Nephron (organoid): ENCODE measurements around the gene PRR35.

Experiments used
- H3K27ac Mint-ChIP-seq, 3 experiments: 2 replicates each; pipeline ENCODE4 v1.8.0; 2020; ENCODE audit warnings: mixed read lengths in 3 of 3, mild to moderate bottlenecking in 2 of 3, moderate library complexity in 1 of 3
- H3K27me3 Mint-ChIP-seq: 2 replicates; pipeline ENCODE4 v1.8.0; 2021; ENCODE audit warnings: low read depth, mild to moderate bottlenecking, moderate library complexity, mixed read lengths
- H3K36me3 Mint-ChIP-seq: 2 replicates; pipeline ENCODE4 v1.8.0; 2020; ENCODE audit warnings: low read depth, mixed read lengths
- H3K4me1 Mint-ChIP-seq: 2 replicates; pipeline ENCODE4 v1.8.0; 2020; ENCODE audit warnings: mixed read lengths
- H3K4me3 Mint-ChIP-seq, 3 experiments: 2 replicates each; pipeline ENCODE4 v1.8.0; 2020; ENCODE audit warnings: mild to moderate bottlenecking in 3 of 3, mixed read lengths in 3 of 3, moderate library complexity in 2 of 3
- H3K9me3 Mint-ChIP-seq: 2 replicates; pipeline ENCODE4 v1.8.0; 2020; ENCODE audit warnings: mixed read lengths
- TF ChIP-seq, protein P1 (sequence below), 3 experiments: fragments of 200-600 bp; sonication (generic); IDR thresholded peaks; one replicate each; pipeline ENCODE4 v1.5.0; 2021; ENCODE audit warnings: antibody characterized with exemption in 3 of 3; ENCODE audit not compliant: unreplicated experiment in 3 of 3

The PRR35 gene

DNA sequence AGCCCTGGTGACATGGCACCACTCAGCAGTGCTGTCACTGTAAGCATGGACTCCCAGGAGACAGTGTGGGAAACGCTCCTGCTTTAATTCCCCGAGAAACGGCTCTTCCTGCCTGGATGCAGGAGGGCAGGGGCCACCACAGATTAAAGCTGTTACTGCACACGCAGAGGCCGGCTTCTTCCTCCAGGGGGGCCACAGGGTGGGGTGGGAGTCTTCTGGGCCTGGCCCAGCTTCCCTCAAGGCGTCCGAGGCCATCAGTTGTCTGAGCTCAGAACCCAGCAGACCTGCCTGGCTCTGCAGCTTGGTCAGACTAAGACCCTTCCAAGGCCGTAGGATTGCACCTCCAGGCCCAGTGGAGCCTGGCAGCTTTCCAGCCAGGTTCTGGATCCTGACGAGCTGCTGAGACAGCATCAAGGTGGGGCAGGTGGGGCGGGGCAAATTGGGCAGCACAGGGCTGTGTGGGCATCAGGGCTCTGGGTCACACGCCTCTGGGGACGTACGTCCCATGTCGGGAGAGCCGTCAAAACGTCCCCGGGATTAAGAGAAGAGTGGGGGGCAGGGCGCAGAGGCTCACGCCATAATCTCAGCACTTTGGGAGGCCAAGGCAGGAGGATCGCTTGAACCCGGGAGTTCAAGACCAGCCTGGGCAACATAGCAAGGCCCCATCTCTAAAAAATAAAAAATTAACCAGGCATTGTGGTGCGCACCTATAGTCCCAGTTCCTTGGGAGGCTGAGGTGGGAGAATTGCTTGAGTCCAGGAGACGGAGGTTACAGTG is 37.7 kb upstream of the PRR35 start:
- TF ChIP-seq, protein P1, sequence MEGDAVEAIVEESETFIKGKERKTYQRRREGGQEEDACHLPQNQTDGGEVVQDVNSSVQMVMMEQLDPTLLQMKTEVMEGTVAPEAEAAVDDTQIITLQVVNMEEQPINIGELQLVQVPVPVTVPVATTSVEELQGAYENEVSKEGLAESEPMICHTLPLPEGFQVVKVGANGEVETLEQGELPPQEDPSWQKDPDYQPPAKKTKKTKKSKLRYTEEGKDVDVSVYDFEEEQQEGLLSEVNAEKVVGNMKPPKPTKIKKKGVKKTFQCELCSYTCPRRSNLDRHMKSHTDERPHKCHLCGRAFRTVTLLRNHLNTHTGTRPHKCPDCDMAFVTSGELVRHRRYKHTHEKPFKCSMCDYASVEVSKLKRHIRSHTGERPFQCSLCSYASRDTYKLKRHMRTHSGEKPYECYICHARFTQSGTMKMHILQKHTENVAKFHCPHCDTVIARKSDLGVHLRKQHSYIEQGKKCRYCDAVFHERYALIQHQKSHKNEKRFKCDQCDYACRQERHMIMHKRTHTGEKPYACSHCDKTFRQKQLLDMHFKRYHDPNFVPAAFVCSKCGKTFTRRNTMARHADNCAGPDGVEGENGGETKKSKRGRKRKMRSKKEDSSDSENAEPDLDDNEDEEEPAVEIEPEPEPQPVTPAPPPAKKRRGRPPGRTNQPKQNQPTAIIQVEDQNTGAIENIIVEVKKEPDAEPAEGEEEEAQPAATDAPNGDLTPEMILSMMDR (IDR thresholded peaks at IDR 0.05; ENCODE audit: unreplicated experiment in 3 of 3): no peak
- Mint-ChIP-seq H3K36me3 (peaks cover 17% of the 10 kb centered on the region), H3K9me3 (no peaks in the 10 kb centered on the region), H3K27me3 (no peaks in the 10 kb centered on the region), H3K27ac (no peak overlapping the region), H3K4me3 (peak overlapping the region in 2 of 3 experiments; percentile 62 to 77), H3K4me1 (peaks cover 12% of the 10 kb centered on the region)

DNA sequence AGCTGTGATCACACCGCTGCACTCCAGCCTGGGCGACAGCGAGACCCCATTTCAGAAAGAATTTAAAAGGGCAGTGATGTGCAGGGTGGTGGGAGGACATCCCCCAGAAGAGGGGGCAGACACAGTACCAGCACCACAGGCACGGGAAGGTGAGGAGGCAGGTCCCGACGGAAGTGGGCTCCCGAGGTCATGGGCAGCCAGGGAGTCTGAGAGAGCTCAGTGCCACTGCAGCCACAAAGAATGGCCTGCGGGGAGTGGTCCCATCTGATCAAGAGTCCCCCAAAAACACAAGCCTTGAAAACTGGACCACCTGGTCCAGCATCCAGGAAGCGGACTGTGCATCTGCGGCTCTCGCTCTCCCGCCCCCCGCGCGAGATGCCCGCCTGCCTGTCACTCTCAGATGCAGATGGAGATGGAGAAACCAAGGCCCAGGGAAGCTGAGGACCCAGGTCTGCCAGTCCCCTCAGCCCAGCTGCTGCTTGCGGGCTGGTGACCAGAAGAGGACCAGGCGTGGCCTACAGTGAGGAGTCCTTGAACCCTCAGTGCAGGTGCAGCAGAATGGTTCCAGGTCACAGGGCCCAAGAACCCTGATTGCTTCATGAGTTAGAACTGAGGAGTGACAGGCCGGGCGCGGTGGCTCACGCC is 37.0 kb upstream of the PRR35 start:
- Mint-ChIP-seq H3K36me3 (peaks cover 17% of the 10 kb centered on the region), H3K4me3 (peak overlapping the region in 2 of 3 experiments; percentile 62 to 77), H3K9me3 (no peaks in the 10 kb centered on the region), H3K27me3 (no peaks in the 10 kb centered on the region), H3K27ac (no peak overlapping the region), H3K4me1 (peaks cover 12% of the 10 kb centered on the region)
- TF ChIP-seq, protein P1 (IDR thresholded peaks at IDR 0.05; ENCODE audit: unreplicated experiment in 3 of 3): no peak

DNA sequence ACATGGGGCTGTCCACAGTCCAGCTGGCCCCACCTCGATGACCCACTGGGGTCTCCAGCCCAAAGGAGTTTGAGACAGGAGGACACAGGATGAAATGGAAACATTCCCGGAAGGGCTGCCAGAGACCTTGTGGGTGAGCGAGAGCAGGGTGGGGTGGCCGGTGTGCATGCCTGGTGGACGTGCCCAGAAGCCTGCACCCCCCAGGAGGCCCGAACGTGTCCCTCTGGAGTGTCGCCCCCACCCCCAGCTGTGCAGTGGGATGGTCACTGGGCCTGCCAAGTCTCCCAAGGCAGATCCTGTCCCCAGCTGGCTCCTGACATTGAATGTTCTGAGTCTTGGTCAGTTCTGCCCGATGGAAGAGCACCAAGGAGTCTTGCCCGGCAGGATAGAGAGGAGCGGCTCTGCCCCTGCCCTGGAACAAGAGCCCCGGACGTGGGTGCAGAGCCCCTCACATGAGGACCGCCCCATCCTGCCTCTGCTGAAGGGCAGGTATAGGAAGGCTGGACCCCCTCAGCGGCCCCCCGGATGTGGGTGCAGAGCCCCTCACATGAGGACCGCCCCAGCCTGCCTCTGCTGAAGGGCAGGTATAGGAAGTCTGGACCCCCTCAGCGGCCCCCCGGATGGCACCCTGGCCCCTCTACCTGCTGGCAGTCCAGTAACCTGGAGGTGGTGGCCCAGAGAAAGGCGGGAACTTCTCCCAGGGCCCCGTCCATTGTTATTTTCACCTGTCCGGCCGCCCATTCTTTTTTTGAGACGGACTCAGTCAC is 35.7 kb upstream of the PRR35 start:
- peak overlapping the region; percentile 14 to 29 (median 23) for H3K4me3 Mint-ChIP-seq
- no peaks in the 10 kb centered on the region for H3K27me3 Mint-ChIP-seq
- TF ChIP-seq, protein P1 (IDR thresholded peaks at IDR 0.05; ENCODE audit: unreplicated experiment in 3 of 3): no peak
- no peak overlapping the region for H3K27ac Mint-ChIP-seq
- peaks cover 16% of the 10 kb centered on the region for H3K36me3 Mint-ChIP-seq
- no peaks in the 10 kb centered on the region for H3K9me3 Mint-ChIP-seq
- H3K4me1 Mint-ChIP-seq: peaks cover 12% of the 10 kb centered on the region

DNA sequence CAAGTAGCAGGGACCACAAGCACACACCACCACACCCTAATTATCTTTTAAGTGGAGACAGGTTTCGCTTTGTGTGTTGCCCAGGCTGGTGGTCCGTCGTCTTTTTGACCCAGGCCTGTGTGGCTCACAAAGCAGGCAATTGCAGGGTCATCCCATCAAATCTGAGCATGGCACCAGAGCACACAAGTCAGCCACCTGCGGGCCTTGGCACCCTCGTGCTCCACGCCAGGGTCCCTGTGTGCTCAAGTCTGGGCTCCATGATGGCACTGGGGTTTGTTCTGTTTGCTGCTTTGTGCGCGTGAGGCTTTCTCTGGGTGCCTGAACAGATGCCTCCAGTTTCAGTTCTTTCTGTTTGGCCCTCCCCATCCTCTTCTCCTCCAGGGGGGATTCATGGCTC is 35.1 kb upstream of the PRR35 start:
- Mint-ChIP-seq H3K9me3 (no peaks in the 10 kb centered on the region), H3K4me3 (peak overlapping the region; percentile 87 to 95 (median 92)), H3K27me3 (no peaks in the 10 kb centered on the region), H3K36me3 (peaks cover 14% of the 10 kb centered on the region), H3K4me1 (peaks cover 18% of the 10 kb centered on the region), H3K27ac (peak overlapping the region in 2 of 3 experiments; percentile 72 to 93)
- TF ChIP-seq, protein P1 (IDR thresholded peaks at IDR 0.05; ENCODE audit: unreplicated experiment in 3 of 3): no peak

DNA sequence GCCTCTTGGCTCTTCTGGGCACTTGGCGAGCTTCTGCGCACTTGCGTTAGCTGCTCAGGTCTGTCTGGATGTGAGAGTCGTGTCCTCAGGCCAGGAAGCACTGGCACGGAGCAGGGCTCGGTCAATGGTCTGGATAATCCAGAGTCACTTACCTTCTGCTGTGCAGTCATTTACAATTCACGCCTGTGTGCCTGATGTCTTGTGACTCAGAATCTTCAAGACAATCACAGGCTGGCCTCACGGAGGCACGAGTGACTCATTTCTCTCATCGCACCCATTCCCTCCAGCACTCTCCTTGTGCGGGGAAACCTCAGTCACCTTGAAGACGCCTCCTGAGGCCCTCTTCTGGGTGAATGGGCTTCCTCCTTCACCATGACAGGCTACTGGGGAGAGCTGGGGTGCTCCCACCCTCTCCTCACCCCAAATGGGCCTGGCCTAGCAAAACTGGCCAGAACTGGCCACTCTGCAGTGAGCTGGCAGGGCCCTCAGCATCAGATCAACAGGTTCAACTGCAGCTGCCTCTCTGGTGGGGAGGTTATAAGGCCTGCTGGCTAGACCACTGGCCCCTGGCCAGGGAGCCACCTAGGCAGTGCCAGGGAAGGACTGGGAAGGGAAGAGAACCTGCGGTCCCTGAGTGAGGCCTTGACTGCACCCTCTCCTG is 34.5 kb upstream of the PRR35 start:
- H3K4me1 Mint-ChIP-seq: peaks cover 22% of the 10 kb centered on the region
- no peaks in the 10 kb centered on the region for H3K9me3 Mint-ChIP-seq
- TF ChIP-seq, protein P1 (IDR thresholded peaks at IDR 0.05; ENCODE audit: unreplicated experiment in 3 of 3): no peak
- no peaks in the 10 kb centered on the region for H3K27me3 Mint-ChIP-seq
- H3K4me3 Mint-ChIP-seq: peak overlapping the region; percentile 87 to 95 (median 92)
- H3K36me3 Mint-ChIP-seq: peaks cover 11% of the 10 kb centered on the region
- H3K27ac Mint-ChIP-seq: peak overlapping the region in 2 of 3 experiments; percentile 72 to 93
